Osteoblast (primary cell): ENCODE data around the gene POU2AF1. TPM values are rescaled to one million over a fixed set of nuclear protein-coding genes. Genes with fewer than 3 reads are reported as not detected.

ENCODE experiments used
- DNase-seq: peaks from one replicate; pipeline ENCODE4 v3.0.0; 2011; ENCODE audit warnings: low spot score, mixed read lengths; ENCODE audit not compliant: insufficient read length; ENCODE audit errors: missing footprints
- H2AFZ ChIP-seq: 2 replicates; pipeline ENCODE4 v1.6.0; 2011; ENCODE audit warnings: mild to moderate bottlenecking, low read length
- H3K27ac ChIP-seq: 2 replicates; pipeline ENCODE4 v1.5.1; 2011; ENCODE audit warnings: mild to moderate bottlenecking, low read depth, low read length, moderate library complexity
- H3K27me3 ChIP-seq: 2 replicates; pipeline ENCODE4 v1.6.0; 2012; ENCODE audit warnings: mild to moderate bottlenecking, control low read depth, inconsistent platforms, low read length, moderate library complexity; ENCODE audit not compliant: insufficient read depth
- H3K36me3 ChIP-seq: 2 replicates; pipeline ENCODE4 v1.5.1; 2011; ENCODE audit warnings: mild to moderate bottlenecking, low read length, control low read depth, moderate library complexity; ENCODE audit not compliant: insufficient read depth
- H3K4me1 ChIP-seq: 2 replicates; pipeline ENCODE4 v1.5.1; 2011; ENCODE audit warnings: mild to moderate bottlenecking, low read length, control low read depth, moderate library complexity; ENCODE audit not compliant: insufficient read depth
- H3K4me2 ChIP-seq: 2 replicates; pipeline ENCODE4 v1.6.0; 2011; ENCODE audit warnings: mild to moderate bottlenecking, low read length; ENCODE audit not compliant: insufficient read depth
- H3K4me3 ChIP-seq: fragments of 200-600 bp; sonication (generic); 3 replicates; pipeline ENCODE4 v1.5.1; 2012; ENCODE audit warnings: mild to moderate bottlenecking, low read length, inconsistent platforms; ENCODE audit not compliant: insufficient read depth
- H3K79me2 ChIP-seq: 2 replicates; pipeline ENCODE4 v1.6.0; 2012; ENCODE audit warnings: mild to moderate bottlenecking, low read length, control low read depth, inconsistent platforms; ENCODE audit not compliant: insufficient read depth
- H3K9me3 ChIP-seq: 2 replicates; pipeline ENCODE4 v1.5.1; 2011; ENCODE audit warnings: low read depth, low read length, control low read depth
- H4K20me1 ChIP-seq: 2 replicates; pipeline ENCODE4 v1.6.0; 2012; ENCODE audit warnings: mild to moderate bottlenecking, low read length, control low read depth; ENCODE audit not compliant: insufficient read depth
- total RNA-seq: library from RNA; depleted of rRNA; stranded (reverse); fragments of >200 nt; gene quantifications from 2 replicates; pipeline ENCODE4 v1.2.3, GENCODE V29; 2012
- TF ChIP-seq, protein P1 (sequence below): IDR thresholded peaks from 2 replicates; pipeline ENCODE4 v1.5.1; 2011; ENCODE audit warnings: mild to moderate bottlenecking, low read depth, low read length, moderate library complexity; ENCODE audit errors: extremely low read depth

The POU2AF1 gene
- total RNA-seq, 1 donor, result not detected

DNA sequence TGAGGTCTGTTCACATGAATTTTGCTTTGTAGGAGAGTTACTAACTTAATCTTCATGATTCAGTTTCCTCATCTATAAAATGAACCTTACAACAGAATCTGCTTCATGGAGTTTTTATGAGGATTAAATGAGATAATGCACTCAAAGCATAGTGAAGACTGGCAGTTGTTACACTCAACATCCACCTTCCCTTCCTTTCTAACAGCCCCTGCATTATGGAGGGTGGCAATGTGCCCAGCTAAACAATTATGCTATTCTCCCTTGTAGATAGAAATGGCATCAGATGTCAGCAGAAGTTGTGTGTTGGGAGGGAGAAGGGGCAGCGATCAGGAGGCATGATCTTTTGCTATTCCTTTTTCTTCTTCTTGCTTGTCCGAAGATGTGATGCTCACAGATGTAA lies 6.5 kb downstream of the POU2AF1 start:
- TF ChIP-seq, protein P1, sequence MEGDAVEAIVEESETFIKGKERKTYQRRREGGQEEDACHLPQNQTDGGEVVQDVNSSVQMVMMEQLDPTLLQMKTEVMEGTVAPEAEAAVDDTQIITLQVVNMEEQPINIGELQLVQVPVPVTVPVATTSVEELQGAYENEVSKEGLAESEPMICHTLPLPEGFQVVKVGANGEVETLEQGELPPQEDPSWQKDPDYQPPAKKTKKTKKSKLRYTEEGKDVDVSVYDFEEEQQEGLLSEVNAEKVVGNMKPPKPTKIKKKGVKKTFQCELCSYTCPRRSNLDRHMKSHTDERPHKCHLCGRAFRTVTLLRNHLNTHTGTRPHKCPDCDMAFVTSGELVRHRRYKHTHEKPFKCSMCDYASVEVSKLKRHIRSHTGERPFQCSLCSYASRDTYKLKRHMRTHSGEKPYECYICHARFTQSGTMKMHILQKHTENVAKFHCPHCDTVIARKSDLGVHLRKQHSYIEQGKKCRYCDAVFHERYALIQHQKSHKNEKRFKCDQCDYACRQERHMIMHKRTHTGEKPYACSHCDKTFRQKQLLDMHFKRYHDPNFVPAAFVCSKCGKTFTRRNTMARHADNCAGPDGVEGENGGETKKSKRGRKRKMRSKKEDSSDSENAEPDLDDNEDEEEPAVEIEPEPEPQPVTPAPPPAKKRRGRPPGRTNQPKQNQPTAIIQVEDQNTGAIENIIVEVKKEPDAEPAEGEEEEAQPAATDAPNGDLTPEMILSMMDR, result no peak
- H3K4me3 ChIP-seq, result no peak overlapping the region

DNA sequence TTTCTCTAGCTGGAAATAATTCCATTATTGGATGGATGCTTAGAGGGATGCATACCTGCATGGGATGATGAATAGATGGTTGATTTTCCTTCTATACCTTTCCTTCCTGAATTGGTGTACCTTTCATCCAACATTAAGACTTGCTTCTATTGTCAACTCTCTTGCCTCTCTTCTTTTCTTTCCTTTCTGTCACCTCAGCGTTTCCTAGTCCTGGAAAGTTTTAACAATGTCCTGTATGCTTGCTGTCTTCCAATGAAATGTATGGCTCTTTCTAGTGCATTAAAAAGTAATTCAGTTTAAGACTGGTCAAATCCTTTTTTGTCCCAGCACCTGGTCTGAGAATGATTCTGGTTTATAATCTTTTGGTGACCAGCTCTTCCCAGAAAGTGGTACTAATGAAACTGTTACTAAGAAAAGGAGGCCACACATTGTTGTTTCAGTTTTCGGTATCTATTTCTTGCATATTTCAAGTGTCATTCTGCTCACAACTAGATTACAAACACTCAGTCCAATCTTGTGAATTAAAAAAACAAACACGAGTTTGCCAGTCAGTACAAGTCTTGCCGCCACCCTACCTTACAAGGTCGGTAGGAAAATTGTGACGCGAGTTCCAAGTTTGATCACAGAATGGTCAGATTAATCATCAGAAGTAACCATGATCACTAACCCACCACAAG lies 8.0 kb downstream of the POU2AF1 start:
- TF ChIP-seq, protein P1, result no peak
- no peak overlapping the region for H3K4me2 ChIP-seq
- no peaks in the 10 kb centered on the region for H3K79me2 ChIP-seq

More for the DNA sequence above, 6.5 kb downstream of the POU2AF1 start:
- H4K20me1 ChIP-seq, result no peaks in the 10 kb centered on the region
- H2AFZ ChIP-seq, result no peak overlapping the region
- no peak for DNase-seq
- H3K79me2 ChIP-seq, result no peaks in the 10 kb centered on the region
- no peaks in the 10 kb centered on the region for H3K36me3 ChIP-seq
- H3K4me2 ChIP-seq, result no peak overlapping the region
- no peaks in the 10 kb centered on the region for H3K9me3 ChIP-seq
- no peaks in the 10 kb centered on the region for H3K4me1 ChIP-seq
- H3K27ac ChIP-seq, result no peak overlapping the region
- peaks cover 7% of the 10 kb centered on the region for H3K27me3 ChIP-seq

DNA sequence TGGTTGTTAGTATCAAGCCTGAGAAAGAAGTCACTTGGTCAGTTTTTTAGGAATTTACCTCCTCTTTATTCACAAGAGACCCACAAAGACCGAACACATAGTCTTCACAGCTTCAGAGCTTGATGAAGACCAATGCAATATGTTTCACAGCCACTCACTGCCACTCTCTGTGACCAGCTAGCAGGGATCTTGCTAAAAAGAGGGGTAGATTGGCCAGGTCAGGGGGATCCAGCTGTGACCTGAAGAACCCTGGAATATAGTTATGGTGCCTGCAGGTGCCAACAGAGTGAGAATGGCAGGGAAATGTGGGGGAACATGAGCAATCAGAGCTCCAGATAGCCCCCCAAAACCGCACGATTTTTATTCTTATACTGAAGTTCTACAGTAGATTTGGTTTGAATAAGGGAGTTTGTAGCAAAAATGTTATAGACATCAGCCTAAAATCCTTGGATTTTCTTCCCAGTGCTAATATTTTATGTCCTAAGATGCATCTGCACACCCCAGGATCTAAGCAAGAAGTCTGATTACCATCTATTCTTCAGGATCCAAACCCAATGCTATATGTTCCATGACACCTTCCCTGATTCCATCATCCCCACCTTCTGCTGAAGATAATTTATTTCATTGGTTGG lies 8.7 kb downstream of the POU2AF1 start:
- TF ChIP-seq, protein P1, result no peak
- Histone ChIP-seq H3K4me1 (no peaks in the 10 kb centered on the region), H3K4me3 (no peak overlapping the region), H3K27ac (no peak overlapping the region), H4K20me1 (no peaks in the 10 kb centered on the region), H3K9me3 (no peaks in the 10 kb centered on the region), H3K36me3 (no peaks in the 10 kb centered on the region), H3K4me2 (no peak overlapping the region), H3K79me2 (no peaks in the 10 kb centered on the region), H3K27me3 (peaks cover 9% of the 10 kb centered on the region), H2AFZ (no peak overlapping the region)
- no peak for DNase-seq

More for the DNA sequence above, 8.0 kb downstream of the POU2AF1 start:
- Histone ChIP-seq H3K9me3 (no peaks in the 10 kb centered on the region), H3K27me3 (peaks cover 9% of the 10 kb centered on the region), H3K4me3 (no peak overlapping the region), H3K4me1 (no peaks in the 10 kb centered on the region), H2AFZ (no peak overlapping the region), H4K20me1 (no peaks in the 10 kb centered on the region), H3K27ac (no peak overlapping the region), H3K36me3 (no peaks in the 10 kb centered on the region)
- DNase-seq, result no peak

DNA sequence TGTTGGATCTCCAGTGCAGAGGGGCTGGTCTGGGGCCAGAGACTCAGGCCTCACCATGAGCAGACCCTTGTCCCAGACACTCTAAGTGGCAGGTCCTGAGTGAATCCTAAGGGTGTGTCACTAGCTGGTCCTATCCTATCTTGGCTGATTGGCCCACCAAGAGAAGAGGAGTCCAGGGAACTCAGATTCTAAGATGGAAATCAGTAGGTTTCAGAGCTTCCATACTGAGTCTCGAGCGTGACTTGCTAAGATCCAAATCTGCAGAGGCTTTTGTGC lies 10.9 kb downstream of the POU2AF1 start:
- Histone ChIP-seq H3K36me3 (no peaks in the 10 kb centered on the region), H3K4me1 (no peaks in the 10 kb centered on the region), H4K20me1 (no peaks in the 10 kb centered on the region), H3K79me2 (no peaks in the 10 kb centered on the region), H3K27me3 (peaks cover 4% of the 10 kb centered on the region), H3K4me2 (no peak overlapping the region), H3K9me3 (no peaks in the 10 kb centered on the region), H3K27ac (no peak overlapping the region), H3K4me3 (no peak overlapping the region), H2AFZ (no peak overlapping the region)
- TF ChIP-seq, protein P1, result no peak
- DNase-seq, result no peak
